ENCODE data around the gene VAV2. TPM values are rescaled to one million over a fixed set of nuclear protein-coding genes. Genes with fewer than 3 reads are reported as not detected.
A peak's percentile ranks its signal among the peaks of the same experiment; 100 is the strongest.
"Not testable (repeated sequence)": the region's sequence is repeated elsewhere in the genome, so short reads cannot be mapped to it uniquely, and the experiment has no call there.

Gene VAV2
- total and polyA plus RNA-seq, 11 donors: 3.3 to 9.9 (median 5.3) TPM

DNA sequence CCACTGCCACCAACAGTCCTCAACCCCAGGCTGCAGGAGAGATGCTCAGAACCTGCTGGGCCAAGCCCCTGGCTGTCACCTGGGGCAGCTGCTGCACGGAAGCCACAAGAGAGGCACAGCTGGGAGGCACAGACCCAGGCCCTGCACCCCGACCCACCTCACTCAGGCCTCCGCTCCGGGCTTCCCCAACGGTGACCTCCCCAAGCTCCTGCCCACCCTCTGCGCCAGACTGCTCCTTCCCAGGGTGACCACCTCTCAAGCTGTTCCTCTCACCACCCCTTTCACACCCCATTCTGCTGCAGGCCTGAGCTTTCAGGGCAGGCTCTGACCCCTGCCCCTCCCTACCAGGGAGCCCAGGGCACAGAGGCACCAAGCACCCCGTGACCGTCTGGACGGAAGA, 33.0 kb downstream of the VAV2 start:
- H3K36me3 ChIP-seq: no peaks in the 10 kb centered on the region
- intact Hi-C loops (cut with DNase I): loop anchor here in 1 of 10 donors (5.0 kb wide), 1 partner anchor 33 kb away; the partner anchor contains the start of gene VAV2
- H3K4me1 ChIP-seq: peaks cover 0 to 62% (median 36%) of the 10 kb centered on the region in 12 donors
- DNase-seq (peak in 3 of 5 donors; percentile 24 to 28 (median 26)), ATAC-seq (no peak)
- TF ChIP-seq CTCF (IDR thresholded peaks at IDR 0.05) (no peak), POLR2A (IDR thresholded peaks at IDR 0.05) (no peak)
- WGBS, 4 donors: 96 to 98% (median 97%) methylated on average over 9 of the region's 9 CpGs
- no peak overlapping the region for H3K4me3 ChIP-seq
- no peaks in the 10 kb centered on the region for H3K27me3 ChIP-seq
- H3K27ac ChIP-seq: no peak overlapping the region
- peaks cover 0 to 4% (median 0%) of the 10 kb centered on the region in 12 donors for H3K9me3 ChIP-seq

DNA sequence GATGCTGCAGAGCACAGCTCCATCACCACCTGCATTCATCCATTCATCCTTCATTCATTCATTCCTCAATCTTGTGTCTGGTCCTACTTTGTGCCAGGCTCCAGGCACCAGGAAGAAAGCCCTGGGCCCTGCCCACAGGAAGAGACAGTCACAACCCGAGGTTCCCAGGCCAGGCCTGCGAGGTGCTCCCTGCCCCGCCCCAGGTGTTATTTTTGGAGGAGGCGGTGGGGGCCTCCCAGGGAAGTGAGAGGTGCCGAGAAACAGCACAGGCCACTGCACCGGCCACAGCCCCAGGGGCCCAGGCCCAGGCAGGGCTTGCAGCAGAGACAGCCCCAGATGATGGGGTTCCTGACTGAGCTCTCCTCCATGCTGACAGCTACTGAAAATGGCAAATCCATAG, 33.4 kb downstream of the VAV2 start:
- Histone ChIP-seq H3K27ac (no peak overlapping the region), H3K27me3 (no peaks in the 10 kb centered on the region), H3K4me1 (peaks cover 0 to 62% (median 36%) of the 10 kb centered on the region in 12 donors), H3K4me3 (no peak overlapping the region), H3K9me3 (no peaks in the 10 kb centered on the region), H3K36me3 (no peaks in the 10 kb centered on the region)
- peak in 2 of 5 donors; percentile 11 to 34 for DNase-seq
- WGBS, 4 donors: 61 to 73% (median 67%) methylated on average over 6 of the region's 6 CpGs
- TF ChIP-seq CTCF (IDR thresholded peaks at IDR 0.05) (no peak), POLR2A (IDR thresholded peaks at IDR 0.05) (no peak)
- intact Hi-C loops (cut with DNase I): loop anchor here in 1 of 10 donors (5.0 kb wide), 1 partner anchor 34 kb away; the partner anchor contains the start of gene VAV2
- ATAC-seq: no peak

DNA sequence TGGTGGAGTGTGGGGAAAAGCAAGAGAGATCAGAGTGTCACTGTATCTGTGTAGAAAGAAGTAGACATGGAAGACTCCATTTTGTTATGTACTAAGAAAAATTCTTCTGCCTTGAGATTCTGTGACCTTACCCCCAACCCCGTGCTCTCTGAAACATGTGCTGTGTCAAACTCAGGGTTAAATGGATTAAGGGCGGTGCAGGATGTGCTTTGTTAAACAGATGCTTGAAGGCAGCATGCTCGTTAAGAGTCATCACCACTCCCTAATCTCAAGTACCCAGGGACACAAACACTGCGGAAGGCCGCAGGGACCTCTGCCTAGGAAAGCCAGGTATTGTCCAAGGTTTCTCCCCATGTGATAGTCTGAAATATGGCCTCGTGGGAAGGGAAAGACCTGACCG, 34.4 kb downstream of the VAV2 start:
- 32 to 58% methylated on average over 3 of the region's 7 CpGs; no CpG with 5 or more reads in 2 of the 4 donors for WGBS, 4 donors

GRCh38 chr9:133957328-133957727, 34.8 kb downstream of the VAV2 start:
- H3K4me1 ChIP-seq: peaks cover 0 to 62% (median 36%) of the 10 kb centered on the region in 12 donors
- H3K27ac ChIP-seq: peak overlapping the region in 1 of 12 donors; percentile 19
- no peaks in the 10 kb centered on the region for H3K27me3 ChIP-seq
- TF ChIP-seq POLR2A (IDR thresholded peaks at IDR 0.05) (no peak), CTCF (IDR thresholded peaks at IDR 0.05) (no peak)
- intact Hi-C loops (cut with DNase I): loop anchor here in 1 of 10 donors (5.0 kb wide), 1 partner anchor 35 kb away; the partner anchor contains the start of gene VAV2
- no peaks in the 10 kb centered on the region for H3K9me3 ChIP-seq
- DNase-seq: peak in 2 of 5 donors; percentile 20 to 34
- ATAC-seq: no peak
- WGBS, 4 donors: 66 to 83% (median 77%) methylated on average over 13 of the region's 13 CpGs
- no peak overlapping the region for H3K4me3 ChIP-seq
- H3K36me3 ChIP-seq: no peaks in the 10 kb centered on the region

More for the DNA sequence above, 34.4 kb downstream of the VAV2 start:
- H3K27me3 ChIP-seq, H3K27ac ChIP-seq, H3K9me3 ChIP-seq, ATAC-seq, H3K4me3 ChIP-seq, DNase-seq, H3K36me3 ChIP-seq: not testable (repeated sequence)
- H3K4me1 ChIP-seq: peaks cover 0 to 62% (median 36%) of the 10 kb centered on the region in 12 donors
- intact Hi-C loops (cut with DNase I): loop anchor here in 1 of 10 donors (5.0 kb wide), 1 partner anchor 35 kb away; the partner anchor contains the start of gene VAV2

All from heart left ventricle (tissue), 16 donors.